ENCODE measurements around the gene SMARCA2. TPM values are rescaled to one million over a fixed set of nuclear protein-coding genes. Genes with fewer than 3 reads are reported as not detected.

Gene SMARCA2
- total and polyA plus RNA-seq, 2 donors (not counting 1 experiment from before 2014, with no cell fraction given) = 75.3 to 250 TPM

DNA sequence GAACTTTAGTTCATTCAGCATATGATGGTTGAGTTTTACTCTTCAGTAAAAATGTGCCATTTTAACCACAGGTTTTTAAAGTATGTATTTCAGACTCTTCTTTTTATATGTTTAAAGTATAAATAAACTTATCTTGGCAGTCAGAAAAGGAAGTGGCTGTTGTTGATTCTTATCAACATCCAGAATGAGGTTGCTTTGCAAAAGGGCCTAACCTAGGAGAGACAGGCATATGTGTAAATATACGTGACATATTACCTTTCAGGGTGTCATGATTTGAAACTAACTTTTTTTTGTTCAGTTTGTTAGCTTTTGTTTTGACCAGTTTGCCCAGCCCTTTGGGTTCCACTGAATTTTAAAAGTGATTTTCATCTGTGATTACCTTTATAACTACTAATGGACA lies 7.4 kb downstream of the SMARCA2 start:
- peaks cover 0 to 6% of the 10 kb centered on the region in 2 experiments for H3K36me3 ChIP-seq (replicated peaks in 1 of 2; ENCODE audit: control extremely low read depth in 1 of 2, control insufficient read depth in 1 of 2, extremely low read depth in 1 of 2, insufficient read depth in 2 of 2, low read length in 1 of 2)
- H3K9me3 ChIP-seq (ENCODE audit: control extremely low read depth in 1 of 3, control insufficient read depth in 2 of 3, insufficient read depth in 1 of 3, low read length in 2 of 3) = no peaks in the 10 kb centered on the region
- H3K4me2 ChIP-seq (replicated peaks; ENCODE audit: low read depth, low read length, poor library complexity, severe bottlenecking) = peak overlapping the region; percentile 34
- H2AFZ ChIP-seq (ENCODE audit: insufficient read depth, low read depth, low read length, poor library complexity, severe bottlenecking) = no peak overlapping the region
- H3K4me3 ChIP-seq (ENCODE audit: control extremely low read depth in 1 of 5, extremely low read depth in 1 of 5, insufficient read depth in 1 of 5, low read depth in 2 of 5, low read length in 4 of 5) = no peak overlapping the region
- 50% methylated on average over 1 of the region's 1 CpG for WGBS (ENCODE audit: insufficient coverage)
- ATAC-seq (ENCODE audit: low read depth) (no peak), DNase-seq (no peak)
- H3K27ac ChIP-seq (ENCODE audit: low read length in 2 of 2) = no peak overlapping the region
- H3K27me3 ChIP-seq (replicated peaks in 1 of 4; ENCODE audit: control extremely low read depth in 1 of 4, control insufficient read depth in 3 of 4, insufficient read depth in 4 of 4, low read length in 3 of 4) = no peaks in the 10 kb centered on the region
- H3K79me2 ChIP-seq (ENCODE audit: control insufficient read depth, insufficient read depth, low read length) = peaks cover 100% of the 10 kb centered on the region
- Mint-ChIP-seq H3K27ac (no peak overlapping the region), H3K4me1 (peaks cover 84% of the 10 kb centered on the region), H3K9me3 (ENCODE audit: insufficient read depth) (no peaks in the 10 kb centered on the region), H3K27me3 (no peaks in the 10 kb centered on the region), H3K4me3 (no peak overlapping the region)
- peaks cover 69% of the 10 kb centered on the region for H4K20me1 ChIP-seq (ENCODE audit: control insufficient read depth, insufficient read depth, low read length, poor library complexity, severe bottlenecking)
- H3K4me1 ChIP-seq (ENCODE audit: control insufficient read depth in 2 of 2, insufficient read depth in 2 of 2, low read length in 2 of 2) = peaks cover 69 to 70% of the 10 kb centered on the region in 2 donors
- no peak for TF ChIP-seq EZH2 (IDR thresholded peaks at IDR 0.05; ENCODE audit: borderline replicate concordance, insufficient read depth, low read depth, low read length, poor library complexity, severe bottlenecking)
- TF ChIP-seq, protein P1, sequence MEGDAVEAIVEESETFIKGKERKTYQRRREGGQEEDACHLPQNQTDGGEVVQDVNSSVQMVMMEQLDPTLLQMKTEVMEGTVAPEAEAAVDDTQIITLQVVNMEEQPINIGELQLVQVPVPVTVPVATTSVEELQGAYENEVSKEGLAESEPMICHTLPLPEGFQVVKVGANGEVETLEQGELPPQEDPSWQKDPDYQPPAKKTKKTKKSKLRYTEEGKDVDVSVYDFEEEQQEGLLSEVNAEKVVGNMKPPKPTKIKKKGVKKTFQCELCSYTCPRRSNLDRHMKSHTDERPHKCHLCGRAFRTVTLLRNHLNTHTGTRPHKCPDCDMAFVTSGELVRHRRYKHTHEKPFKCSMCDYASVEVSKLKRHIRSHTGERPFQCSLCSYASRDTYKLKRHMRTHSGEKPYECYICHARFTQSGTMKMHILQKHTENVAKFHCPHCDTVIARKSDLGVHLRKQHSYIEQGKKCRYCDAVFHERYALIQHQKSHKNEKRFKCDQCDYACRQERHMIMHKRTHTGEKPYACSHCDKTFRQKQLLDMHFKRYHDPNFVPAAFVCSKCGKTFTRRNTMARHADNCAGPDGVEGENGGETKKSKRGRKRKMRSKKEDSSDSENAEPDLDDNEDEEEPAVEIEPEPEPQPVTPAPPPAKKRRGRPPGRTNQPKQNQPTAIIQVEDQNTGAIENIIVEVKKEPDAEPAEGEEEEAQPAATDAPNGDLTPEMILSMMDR (IDR thresholded peaks at IDR 0.05) = no peak
- POLR2A ChIA-PET = interaction anchor here (0.6 kb wide), 1 partner anchor 1555 kb away, joined by 4 read pairs; no protein-coding TSS in a partner anchor
- CTCF ChIA-PET = no interaction called here
- no peak overlapping the region for H3K9ac ChIP-seq (ENCODE audit: low read length)
- intact Hi-C loops (cut with micrococcal nuclease) = no loop called here

DNA sequence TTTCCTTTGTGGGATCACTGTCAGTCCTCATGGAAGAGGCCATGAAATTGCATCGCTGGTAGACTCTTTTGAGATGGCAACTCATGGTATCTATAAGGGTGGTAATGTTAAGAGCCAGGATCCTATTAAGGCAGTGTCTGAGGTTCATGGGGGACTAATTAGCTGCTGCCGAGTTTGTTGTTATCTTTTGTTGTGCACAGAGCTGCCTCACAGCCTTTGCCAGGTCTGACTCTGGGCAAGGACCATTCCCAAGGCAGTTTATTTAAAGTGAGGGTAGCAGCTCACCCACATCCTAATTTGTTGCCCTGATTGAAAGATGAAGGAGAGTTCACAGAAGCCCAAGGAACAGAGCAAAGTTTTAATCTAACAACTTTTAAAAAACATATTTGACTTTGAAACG lies 7.9 kb downstream of the SMARCA2 start:
- CTCF ChIA-PET = no interaction called here
- TF ChIP-seq, protein P1 (IDR thresholded peaks at IDR 0.05) = no peak
- TF ChIP-seq EZH2 (IDR thresholded peaks at IDR 0.05; ENCODE audit: borderline replicate concordance, insufficient read depth, low read depth, low read length, poor library complexity, severe bottlenecking) = no peak
- no peaks in the 10 kb centered on the region for H3K27me3 ChIP-seq (replicated peaks in 1 of 4; ENCODE audit: control extremely low read depth in 1 of 4, control insufficient read depth in 3 of 4, insufficient read depth in 4 of 4, low read length in 3 of 4)

More for the DNA sequence above, 7.9 kb downstream of the SMARCA2 start:
- Histone ChIP-seq H3K36me3 (replicated peaks in 1 of 2; ENCODE audit: control extremely low read depth in 1 of 2, control insufficient read depth in 1 of 2, extremely low read depth in 1 of 2, insufficient read depth in 2 of 2, low read length in 1 of 2) (peaks cover 0 to 6% of the 10 kb centered on the region in 2 experiments), H3K4me3 (ENCODE audit: control extremely low read depth in 1 of 5, extremely low read depth in 1 of 5, insufficient read depth in 1 of 5, low read depth in 2 of 5, low read length in 4 of 5) (no peak overlapping the region), H3K79me2 (ENCODE audit: control insufficient read depth, insufficient read depth, low read length) (peaks cover 100% of the 10 kb centered on the region), H3K9ac (ENCODE audit: low read length) (no peak overlapping the region), H3K9me3 (ENCODE audit: control extremely low read depth in 1 of 3, control insufficient read depth in 2 of 3, insufficient read depth in 1 of 3, low read length in 2 of 3) (no peaks in the 10 kb centered on the region), H4K20me1 (ENCODE audit: control insufficient read depth, insufficient read depth, low read length, poor library complexity, severe bottlenecking) (peaks cover 70% of the 10 kb centered on the region), H3K4me1 (ENCODE audit: control insufficient read depth in 2 of 2, insufficient read depth in 2 of 2, low read length in 2 of 2) (peaks cover 71 to 73% of the 10 kb centered on the region in 2 donors), H3K4me2 (replicated peaks; ENCODE audit: low read depth, low read length, poor library complexity, severe bottlenecking) (peak overlapping the region; percentile 34), H3K27ac (ENCODE audit: low read length in 2 of 2) (no peak overlapping the region), H2AFZ (ENCODE audit: insufficient read depth, low read depth, low read length, poor library complexity, severe bottlenecking) (no peak overlapping the region)
- Mint-ChIP-seq H3K4me3 (peak overlapping the region; percentile 47), H3K9me3 (ENCODE audit: insufficient read depth) (no peaks in the 10 kb centered on the region), H3K4me1 (peaks cover 86% of the 10 kb centered on the region), H3K27ac (no peak overlapping the region), H3K27me3 (no peaks in the 10 kb centered on the region)
- ATAC-seq (ENCODE audit: low read depth) (no peak), DNase-seq (no peak)
- POLR2A ChIA-PET = no interaction called here
- intact Hi-C loops (cut with micrococcal nuclease) = no loop called here
- 40% methylated on average over 3 of the region's 3 CpGs for WGBS (ENCODE audit: insufficient coverage)
